GM15510 (cell line): ENCODE results near the gene TENM4.

Experiments
- POLR2A ChIP-seq: IDR thresholded peaks from 3 replicates; pipeline ENCODE4 v1.6.1; 2011; ENCODE audit warnings: borderline replicate concordance; ENCODE audit not compliant: insufficient read length; ENCODE audit errors: extremely low read depth

Gene TENM4

GRCh38 chr11:78635814-78636506 lies 804.9 kb downstream of the TENM4 start:
- no peak for TF ChIP-seq POLR2A

- no peak for TF ChIP-seq POLR2A
Measured at GRCh38 chr11:78633516-78634310, 807.1 kb downstream of the TENM4 start.

DNA sequence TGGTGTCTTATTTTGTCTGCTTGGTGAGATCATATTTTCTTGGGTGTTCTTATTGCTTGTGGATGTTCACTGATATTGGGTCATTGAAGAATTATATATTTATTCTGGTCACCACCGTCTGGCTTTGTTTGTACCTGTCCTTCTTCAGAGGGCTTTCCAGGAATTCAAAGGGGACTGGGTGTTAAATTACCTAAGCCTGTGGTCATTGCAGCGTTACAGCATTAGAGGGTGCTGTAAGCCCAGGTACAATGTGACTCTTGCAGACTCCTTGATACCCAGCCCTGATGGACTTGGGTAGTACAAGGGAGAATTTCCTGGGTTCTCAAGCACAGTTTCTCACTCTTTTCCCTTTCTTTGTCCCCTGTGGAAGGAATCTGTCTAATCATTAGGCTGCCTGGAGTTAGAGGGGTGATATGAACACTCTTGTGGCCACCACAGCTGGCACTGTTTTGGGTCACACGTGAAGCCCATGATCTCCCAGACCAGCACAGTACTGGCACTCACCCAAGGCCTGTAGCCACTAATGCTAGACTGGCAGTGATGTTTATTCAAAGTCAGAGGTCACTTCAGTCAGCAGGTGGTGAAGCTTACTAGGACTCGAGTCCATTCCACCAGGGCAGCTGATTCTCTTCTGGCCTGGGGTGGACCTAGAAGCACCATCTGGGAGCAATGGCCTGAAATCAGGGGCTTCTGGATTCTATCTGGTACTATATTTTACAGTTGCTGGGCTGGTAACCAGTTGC lies 810.1 kb downstream of the TENM4 start:
- no peak for TF ChIP-seq POLR2A

- TF ChIP-seq POLR2A: no peak
Measured at GRCh38 chr11:78630155-78630554, 810.7 kb downstream of the TENM4 start.

GRCh38 chr11:78622666-78623065 lies 818.2 kb downstream of the TENM4 start:
- no peak for TF ChIP-seq POLR2A

DNA sequence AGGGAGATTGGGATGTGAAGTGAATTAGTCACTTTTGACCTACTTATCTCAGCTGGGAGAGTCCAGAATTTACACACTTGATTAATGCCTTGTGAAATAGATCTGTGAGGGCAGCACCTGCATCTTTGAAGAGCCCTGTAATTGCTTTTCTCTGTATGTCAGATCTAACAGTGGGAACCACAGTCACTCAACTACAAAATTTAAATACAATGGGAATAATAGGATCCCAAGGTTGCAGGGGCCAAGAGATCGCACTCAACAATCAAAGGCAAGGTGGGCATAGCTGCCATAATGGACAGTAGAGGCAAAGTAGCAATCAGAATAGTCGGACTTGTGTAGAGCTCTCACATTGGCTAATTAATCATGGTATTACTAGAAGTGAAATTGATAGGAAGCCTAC lies 820.7 kb downstream of the TENM4 start:
- no peak for TF ChIP-seq POLR2A

- TF ChIP-seq POLR2A: no peak
Measured at GRCh38 chr11:78615724-78616123, 825.1 kb downstream of the TENM4 start.

DNA sequence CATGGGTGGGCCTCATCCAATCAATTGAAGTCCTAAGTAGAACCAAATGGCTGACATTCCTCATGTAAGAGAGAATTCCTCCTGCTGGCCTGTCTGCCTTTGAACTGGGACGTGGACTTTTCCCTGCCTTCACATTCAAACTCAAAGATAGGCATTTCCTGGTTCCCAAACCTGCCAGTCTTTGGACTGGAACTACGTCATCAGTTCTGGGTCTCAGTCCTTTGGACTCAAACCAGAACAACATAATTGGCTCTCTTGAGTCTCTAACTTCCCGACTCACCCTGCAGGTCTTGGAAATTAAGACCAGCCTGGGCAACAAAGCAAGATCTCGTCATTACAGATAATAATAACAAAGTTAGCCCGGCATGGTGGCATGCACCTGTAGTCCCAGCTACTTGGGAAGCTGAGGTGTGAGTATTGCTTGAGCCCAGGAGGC lies 827.4 kb downstream of the TENM4 start:
- TF ChIP-seq POLR2A: no peak

DNA sequence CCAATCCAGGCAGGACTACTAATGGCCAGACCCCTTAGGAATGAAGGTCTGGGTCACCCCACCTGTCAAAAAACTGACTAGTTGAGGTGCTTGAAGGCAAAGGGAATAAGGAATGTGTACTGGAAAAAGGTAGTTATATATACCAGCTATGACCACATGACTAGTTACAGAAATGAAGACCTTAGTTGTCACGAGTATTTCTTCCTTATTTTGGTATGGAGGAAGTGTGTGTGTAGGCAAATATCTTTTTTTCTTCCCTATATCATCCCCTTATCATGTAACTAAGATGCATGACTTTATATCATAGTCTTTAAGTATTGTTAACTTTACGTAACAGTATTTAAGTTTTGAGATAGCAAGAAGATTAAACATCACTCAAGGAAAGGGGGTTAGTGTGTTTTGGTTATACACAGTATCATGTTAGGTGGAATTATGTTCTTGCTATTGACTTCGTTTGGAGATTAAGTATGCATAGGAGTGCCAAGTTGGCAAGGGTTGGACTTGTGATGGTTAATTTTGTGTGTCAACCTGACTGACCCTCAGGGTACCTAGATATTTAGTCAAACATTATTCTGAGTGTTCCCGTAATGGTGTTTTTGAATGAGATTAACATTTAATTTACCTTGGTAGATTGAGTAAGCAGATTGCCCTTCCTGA lies 828.0 kb downstream of the TENM4 start:
- no peak for TF ChIP-seq POLR2A

GRCh38 chr11:78607696-78608095 lies 833.1 kb downstream of the TENM4 start:
- no peak for TF ChIP-seq POLR2A

DNA sequence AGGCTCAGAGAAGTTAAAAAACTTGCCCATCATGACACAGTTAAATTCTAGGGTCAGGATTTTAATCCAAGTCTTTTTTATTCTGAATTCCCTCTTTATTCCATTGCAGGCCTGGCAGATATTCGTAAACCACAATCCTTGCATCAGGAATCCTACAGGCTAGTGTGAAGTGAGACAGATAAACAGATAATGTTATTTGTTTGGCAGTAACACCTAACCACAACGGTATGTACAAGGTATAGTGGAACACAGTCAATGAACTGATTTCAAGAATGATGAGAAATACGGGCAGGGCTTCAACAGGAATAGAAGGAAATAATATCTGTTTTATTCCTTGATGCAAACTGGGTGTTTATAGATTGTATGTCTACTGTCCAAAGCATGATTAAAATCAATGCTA lies 834.2 kb downstream of the TENM4 start:
- TF ChIP-seq POLR2A: no peak

- TF ChIP-seq POLR2A: no peak
Measured at GRCh38 chr11:78605296-78605695, 835.5 kb downstream of the TENM4 start.

GRCh38 chr11:78603792-78604191 lies 837.0 kb downstream of the TENM4 start:
- no peak for TF ChIP-seq POLR2A
